NCI-H1105 (cell line): ENCODE results near the gene BRSK1.

Source experiments
- DNase-seq: peaks from one replicate; lab custom pipeline; 2025; lab: John Stamatoyannopoulos, UW

BRSK1 gene

DNA sequence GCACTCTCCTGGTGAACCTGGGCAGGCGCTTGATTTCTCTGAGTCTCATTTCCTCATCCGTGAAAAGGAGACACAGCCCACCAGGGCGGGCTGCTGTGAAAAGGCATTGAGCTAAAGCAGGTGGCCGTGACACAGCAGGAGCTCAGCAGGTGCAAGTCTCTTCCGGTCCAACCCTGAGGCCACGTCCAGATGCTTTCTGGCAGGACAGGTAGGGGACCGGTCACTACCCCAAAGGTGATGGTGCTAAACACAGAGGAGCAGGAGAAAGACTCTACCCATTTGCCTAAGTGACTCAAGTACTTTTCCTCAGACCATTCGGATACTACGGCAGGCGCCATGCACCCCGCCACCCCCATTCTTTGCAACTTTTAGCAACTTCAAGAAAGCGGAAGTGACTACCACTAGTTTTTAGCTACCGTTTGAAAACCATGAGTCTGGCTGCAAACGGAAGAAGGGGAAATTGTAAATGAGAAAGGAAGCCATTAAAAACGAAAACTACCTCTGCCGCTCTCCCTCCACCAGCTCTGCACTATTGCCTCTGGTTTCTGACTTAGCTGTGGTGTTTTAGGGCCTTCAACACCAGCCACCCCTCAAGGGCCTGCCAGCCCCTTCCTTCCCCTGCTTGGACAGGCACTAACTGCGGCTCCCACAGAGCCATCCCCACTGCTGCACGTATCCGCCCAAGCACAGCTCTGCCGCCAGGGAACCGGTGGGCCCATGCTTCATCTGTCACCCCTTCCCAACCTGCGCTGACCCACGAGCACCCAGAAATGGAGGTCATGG, 29.8 kb upstream of the BRSK1 start:
- DNase-seq = no peak

DNA sequence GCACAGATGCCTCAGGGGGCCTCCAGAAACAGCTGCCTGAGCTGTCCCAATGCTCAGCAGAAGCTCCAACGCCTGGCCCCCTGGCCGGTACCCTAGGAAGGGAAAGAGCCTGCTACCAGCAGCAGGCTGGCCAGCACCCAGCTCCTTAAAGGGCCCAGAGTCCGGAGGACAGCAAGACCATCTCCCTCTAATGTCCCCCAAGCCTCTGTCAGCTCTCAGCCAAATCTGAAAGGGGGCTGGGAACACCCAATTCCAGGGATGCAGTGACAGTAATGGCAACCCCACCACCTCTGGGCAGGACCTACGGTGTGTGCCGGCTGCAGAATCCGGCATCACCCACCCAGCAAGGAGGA, 29.2 kb upstream of the BRSK1 start:
- no peak for DNase-seq

DNA sequence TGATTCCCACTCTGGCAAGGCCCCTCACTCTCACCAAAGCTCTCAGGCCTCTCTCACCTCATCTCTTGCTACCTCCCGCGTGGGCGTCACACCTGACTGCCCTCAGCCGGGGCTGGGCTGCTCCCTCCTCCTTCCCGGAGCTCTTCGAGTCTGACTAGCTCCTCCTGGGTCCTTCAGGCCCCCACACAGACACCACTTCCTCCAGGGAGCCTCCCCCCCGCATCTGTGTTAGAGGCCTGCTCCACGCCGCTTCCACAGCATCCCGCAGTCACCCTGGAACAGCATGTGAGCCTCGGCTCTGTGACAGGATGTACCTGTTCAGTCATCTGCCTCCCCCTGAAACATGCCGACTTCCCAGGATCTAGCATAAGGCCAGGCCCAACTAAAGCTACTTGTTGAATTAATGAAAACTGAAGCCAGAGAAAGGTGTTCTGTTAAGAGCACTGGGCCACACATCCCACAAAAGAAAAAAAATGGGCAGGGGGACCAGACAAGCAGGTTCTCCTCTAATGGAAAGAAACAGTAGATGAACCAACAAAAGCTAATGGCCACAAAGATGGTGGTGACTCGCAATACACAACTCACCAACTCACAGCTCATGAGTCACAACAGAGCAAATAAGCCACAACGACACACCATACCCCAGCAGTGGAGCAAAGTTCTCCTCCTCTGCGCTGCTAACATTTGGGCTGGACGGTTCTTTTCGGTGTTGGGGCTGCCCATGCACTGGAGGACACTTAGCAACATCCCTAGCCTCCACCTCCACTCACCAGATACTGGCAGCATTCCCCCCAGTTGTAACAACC, 28.0 kb upstream of the BRSK1 start:
- no peak for DNase-seq

GRCh38 chr19:55256562-55257460, 27.0 kb upstream of the BRSK1 start:
- DNase-seq = no peak

DNA sequence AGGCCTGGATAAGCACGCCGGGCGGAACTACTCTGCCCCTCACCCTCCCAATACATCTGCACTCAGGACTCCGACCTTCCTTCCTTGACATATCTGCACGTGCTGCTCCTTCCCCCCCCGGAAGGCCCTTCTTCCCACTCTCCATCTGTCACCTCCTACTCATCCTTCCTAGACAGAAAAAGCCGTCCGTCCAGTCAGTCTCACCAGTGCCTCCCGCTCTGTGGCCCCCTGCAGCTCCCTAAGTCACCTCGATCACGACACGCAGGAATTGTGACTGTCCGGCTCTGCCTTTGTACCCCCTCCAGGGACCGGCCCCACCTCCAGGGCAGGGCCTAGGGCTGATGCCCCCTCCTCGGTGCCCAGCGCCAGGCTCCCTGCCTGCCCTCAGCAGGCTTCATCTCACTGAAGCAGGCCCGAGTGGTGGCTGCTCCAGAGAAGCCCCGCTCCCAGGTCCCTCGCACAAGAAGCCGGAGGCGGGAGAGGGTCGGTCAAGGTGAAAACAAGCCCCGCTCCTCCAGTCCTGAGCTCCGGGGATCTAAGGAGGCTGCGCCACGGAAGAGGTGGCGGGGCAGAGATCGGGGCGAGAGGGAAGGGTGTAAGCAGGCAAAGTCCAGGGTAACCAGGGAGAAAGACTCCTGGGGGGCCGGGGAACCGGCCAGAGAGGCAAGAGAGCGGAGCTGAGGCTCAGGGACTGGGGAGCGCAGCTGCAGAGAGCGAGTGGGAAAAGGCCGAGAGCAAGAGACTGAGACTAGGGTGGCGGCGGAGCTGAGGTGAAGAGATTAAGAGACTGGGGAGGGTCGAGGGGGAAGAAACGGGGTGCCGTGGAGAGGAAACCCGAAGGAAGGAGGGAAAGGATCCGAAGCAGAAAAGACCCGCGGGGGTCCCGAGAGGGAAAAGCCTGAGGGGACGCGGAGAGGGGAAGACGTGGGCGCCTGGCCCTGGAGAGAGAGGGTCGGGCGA, 26.1 kb upstream of the BRSK1 start:
- DNase-seq = no peak

GRCh38 chr19:55258476-55258827, 25.3 kb upstream of the BRSK1 start:
- DNase-seq = no peak

DNA sequence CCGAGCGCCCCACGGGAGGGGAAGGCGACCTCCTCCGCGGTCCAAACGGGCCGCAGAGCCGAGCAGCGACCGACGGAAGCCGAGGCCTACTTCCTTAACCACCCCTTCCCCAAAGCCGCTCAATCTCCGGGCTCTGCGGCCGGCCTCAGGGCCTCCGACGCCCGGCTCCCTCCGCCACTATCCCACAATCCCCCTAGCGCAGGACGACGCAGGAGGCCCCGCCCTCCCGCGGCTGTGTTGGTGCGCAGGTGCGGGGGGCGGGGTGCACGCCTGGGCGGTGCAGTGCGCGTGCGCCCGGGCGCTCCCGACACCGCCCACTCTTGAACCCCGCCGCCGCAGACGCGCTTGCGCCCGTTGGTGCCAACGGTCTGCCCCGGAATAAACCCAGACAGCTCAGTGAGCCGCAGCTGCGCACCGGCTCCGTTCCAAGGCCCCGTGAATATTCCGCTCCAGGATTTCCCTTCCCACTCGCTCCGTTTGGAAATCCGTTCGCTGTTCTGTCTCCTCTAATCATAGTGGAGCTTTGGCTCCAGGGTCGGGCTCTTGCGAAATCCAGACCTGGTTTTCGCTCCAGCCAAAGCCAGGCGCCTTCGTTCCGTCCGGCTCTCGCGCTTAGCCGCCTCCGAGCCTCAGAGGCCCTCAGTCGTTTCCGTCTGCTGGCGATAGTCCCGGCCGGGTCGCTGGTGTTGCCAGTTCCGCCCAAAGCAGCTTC, 24.8 kb upstream of the BRSK1 start, which contains the start of gene PPP6R1:
Gene PPP6R1 (minus strand): TSS at position 190 of the 712 bp plus-strand sequence. CDS start 11,914 bp downstream, outside the sequence.
- DNase-seq = peak; percentile 99

- no peak for DNase-seq
Observed at GRCh38 chr19:55259540-55260210, 24.1 kb upstream of the BRSK1 start.

DNA sequence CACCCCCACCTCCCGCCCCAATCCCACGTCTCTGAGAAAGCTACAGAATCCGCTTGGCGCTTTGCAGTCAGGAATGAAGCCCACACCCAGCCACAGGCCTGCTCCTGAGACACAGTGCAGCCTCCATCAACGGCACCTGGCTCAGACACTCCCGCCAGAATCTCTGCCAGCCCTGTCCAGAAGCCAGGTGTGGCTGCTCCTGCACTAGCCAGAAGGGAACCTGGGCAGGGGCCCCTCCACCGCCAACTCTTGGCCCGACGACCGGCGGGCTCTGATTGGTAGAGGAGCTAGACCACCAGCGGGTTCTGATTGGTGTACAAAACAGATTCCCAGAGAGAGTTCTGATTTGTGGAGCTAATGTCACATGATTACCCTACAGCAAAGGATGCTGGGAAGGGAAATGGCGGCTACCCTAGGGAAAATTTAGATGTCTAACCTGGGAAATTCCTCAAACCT, 22.1 kb upstream of the BRSK1 start:
- no peak for DNase-seq

GRCh38 chr19:55262359-55262758, 21.4 kb upstream of the BRSK1 start:
- DNase-seq = no peak

DNA sequence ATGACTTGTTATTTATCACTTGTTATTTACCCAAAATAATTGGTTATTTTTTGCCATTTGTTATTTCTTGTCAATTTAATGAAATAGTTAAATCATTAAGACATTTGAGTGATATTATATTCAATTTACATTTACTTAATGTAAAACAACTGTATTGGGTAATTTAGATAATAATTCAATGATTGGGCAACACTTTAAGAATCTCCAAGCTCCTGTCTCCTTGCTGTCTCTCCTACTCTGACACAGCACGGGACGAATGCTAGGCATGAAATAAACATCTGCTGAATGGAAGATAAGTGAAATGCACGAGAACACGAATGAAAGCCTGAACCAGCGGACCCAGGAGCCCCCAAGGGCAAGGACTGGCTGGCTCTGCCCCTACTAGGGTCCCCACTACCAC, 19.3 kb upstream of the BRSK1 start:
- no peak for DNase-seq

GRCh38 chr19:55265173-55265572, 18.6 kb upstream of the BRSK1 start:
- DNase-seq = no peak

DNA sequence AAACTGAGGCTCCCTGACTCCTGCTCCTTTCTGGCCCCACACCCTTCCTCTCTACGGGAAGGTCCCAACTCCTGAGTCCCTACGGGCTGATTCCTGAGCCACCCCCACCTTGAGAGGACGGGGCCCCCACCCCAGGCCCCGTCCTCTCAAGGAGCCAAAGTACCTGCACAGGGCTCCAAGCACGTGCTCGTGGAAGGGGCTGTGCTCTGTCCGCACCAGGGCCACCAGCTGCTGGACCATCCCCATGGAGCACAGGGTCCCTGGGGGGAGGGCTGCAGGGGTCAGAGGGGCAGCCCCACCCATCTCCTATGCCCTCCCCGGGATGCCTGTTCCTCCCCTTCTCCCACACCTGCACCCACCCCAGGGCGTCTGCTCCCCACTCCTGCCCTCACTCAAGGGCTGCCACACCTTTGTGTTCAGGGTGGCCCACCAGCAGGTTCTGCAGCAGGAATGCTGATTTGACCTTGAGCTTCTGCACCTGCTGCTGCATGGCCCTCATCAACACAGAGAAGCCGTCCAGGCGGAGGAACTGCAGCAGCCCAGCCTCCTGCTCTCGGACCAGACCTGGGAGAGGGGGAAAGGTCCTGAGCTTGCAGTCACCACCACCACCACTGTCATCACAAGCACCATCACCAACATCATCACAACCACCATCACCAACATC, 17.9 kb upstream of the BRSK1 start:
- DNase-seq = no peak

DNA sequence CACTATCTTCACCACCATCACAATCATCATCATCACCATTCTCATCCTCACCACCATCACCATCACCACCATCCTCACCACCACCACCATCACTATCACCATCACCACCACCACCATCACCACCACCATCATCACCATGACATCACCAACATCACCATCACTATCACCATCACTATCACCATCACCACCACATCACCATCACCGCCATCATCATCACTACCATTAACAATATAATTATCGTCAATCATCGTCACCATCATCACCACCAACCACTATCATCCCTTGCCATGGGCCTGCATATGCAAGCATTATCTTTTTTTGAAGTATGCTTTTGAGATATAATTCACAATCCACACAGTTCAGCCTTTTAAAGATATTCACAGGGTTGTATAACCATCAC, 17.4 kb upstream of the BRSK1 start:
- no peak for DNase-seq

GRCh38 chr19:55266840-55267239, 17.0 kb upstream of the BRSK1 start:
- DNase-seq = no peak

GRCh38 chr19:55269299-55269698, 14.5 kb upstream of the BRSK1 start:
- DNase-seq = no peak

GRCh38 chr19:55270172-55270942, 13.4 kb upstream of the BRSK1 start:
- DNase-seq = no peak

GRCh38 chr19:55272142-55272541, 11.7 kb upstream of the BRSK1 start:
- no peak for DNase-seq
